ENCODE results near the gene PICALM.

DNA sequence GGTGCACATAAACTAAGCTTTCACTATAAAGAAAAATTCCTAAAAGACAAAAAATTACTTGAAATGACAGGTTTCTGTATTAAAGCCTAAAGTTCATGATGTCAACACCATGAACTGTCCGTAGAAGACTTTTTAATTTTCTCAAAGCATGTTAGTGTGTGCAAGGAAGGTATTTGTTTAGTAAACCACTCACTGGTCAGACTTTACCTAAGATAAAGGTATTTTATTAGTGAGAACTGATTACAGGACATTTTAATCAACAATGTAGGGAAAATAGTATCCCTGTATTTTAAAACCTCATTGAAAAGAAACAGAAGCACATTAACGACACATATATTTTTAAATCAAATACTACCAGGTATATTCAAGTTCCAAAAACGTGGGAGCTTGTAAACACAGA lies 2.9 kb downstream of the PICALM start:
- TF ChIP-seq EP300 (IDR thresholded peaks at IDR 0.05; ENCODE audit: borderline replicate concordance) (no peak), FOXM1 (IDR thresholded peaks at IDR 0.05; ENCODE audit: borderline replicate concordance, low read depth) (no peak), YY1 (IDR thresholded peaks at IDR 0.05; ENCODE audit: low read depth) (no peak), RAD21 (IDR thresholded peaks at IDR 0.05; ENCODE audit: low read depth) (no peak), TEAD4 (IDR thresholded peaks at IDR 0.05) (no peak), CEBPB (IDR thresholded peaks at IDR 0.05) (no peak), EGR1 (IDR thresholded peaks at IDR 0.05) (no peak), CREB1 (IDR thresholded peaks at IDR 0.05; ENCODE audit: low read depth) (no peak), NFIC (IDR thresholded peaks at IDR 0.05) (no peak), TAF1 (IDR thresholded peaks at IDR 0.05; ENCODE audit: low read depth) (no peak)
- TF ChIP-seq, protein P1, sequence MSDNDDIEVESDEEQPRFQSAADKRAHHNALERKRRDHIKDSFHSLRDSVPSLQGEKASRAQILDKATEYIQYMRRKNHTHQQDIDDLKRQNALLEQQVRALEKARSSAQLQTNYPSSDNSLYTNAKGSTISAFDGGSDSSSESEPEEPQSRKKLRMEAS (IDR thresholded peaks at IDR 0.05): no peak
- TF ChIP-seq, protein P2, sequence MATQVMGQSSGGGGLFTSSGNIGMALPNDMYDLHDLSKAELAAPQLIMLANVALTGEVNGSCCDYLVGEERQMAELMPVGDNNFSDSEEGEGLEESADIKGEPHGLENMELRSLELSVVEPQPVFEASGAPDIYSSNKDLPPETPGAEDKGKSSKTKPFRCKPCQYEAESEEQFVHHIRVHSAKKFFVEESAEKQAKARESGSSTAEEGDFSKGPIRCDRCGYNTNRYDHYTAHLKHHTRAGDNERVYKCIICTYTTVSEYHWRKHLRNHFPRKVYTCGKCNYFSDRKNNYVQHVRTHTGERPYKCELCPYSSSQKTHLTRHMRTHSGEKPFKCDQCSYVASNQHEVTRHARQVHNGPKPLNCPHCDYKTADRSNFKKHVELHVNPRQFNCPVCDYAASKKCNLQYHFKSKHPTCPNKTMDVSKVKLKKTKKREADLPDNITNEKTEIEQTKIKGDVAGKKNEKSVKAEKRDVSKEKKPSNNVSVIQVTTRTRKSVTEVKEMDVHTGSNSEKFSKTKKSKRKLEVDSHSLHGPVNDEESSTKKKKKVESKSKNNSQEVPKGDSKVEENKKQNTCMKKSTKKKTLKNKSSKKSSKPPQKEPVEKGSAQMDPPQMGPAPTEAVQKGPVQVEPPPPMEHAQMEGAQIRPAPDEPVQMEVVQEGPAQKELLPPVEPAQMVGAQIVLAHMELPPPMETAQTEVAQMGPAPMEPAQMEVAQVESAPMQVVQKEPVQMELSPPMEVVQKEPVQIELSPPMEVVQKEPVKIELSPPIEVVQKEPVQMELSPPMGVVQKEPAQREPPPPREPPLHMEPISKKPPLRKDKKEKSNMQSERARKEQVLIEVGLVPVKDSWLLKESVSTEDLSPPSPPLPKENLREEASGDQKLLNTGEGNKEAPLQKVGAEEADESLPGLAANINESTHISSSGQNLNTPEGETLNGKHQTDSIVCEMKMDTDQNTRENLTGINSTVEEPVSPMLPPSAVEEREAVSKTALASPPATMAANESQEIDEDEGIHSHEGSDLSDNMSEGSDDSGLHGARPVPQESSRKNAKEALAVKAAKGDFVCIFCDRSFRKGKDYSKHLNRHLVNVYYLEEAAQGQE (IDR thresholded peaks at IDR 0.05; ENCODE audit: low read depth): no peak
- TF ChIP-seq, protein P3, sequence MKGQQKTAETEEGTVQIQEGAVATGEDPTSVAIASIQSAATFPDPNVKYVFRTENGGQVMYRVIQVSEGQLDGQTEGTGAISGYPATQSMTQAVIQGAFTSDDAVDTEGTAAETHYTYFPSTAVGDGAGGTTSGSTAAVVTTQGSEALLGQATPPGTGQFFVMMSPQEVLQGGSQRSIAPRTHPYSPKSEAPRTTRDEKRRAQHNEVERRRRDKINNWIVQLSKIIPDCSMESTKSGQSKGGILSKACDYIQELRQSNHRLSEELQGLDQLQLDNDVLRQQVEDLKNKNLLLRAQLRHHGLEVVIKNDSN (IDR thresholded peaks at IDR 0.05): no peak
